HEK293 (cell line): Measurements from ENCODE around the gene ACHE.

Experiments used
- CTCF ChIA-PET: fragments of 350-600 bp; formaldehyde crosslinking; extraction: SDS; loops from one replicate; lab custom pipeline; 2021; ENCODE audit warnings: antibody characterized with exemption; lab: Yijun Ruan, JAX
- POLR2A ChIA-PET: fragments of 300-600 bp; formaldehyde crosslinking; extraction: SDS; loops from one replicate; lab custom pipeline; 2020; ENCODE audit warnings: antibody characterized with exemption, inconsistent platforms; lab: Yijun Ruan, JAX
- H3K27ac ChIP-seq: fragments of 200-500 bp; sonication (Bioruptor generic); 2 replicates; pipeline ENCODE4 v1.5.1; 2014; ENCODE audit warnings: low read depth, low read length, control low read depth, inconsistent platforms; ENCODE audit errors: extremely low read depth
- H3K36me3 ChIP-seq, 2 experiments: fragments of 200-500 bp in 1 of 2; sonication (Bioruptor generic) in 1 of 2; 1 replicate in 1 of 2; 2 replicates in 1 of 2; pipeline ENCODE4 v1.5.1; 2014 to 2017; ENCODE audit warnings: inconsistent platforms in 2 of 2, low read length in 2 of 2; ENCODE audit not compliant: control insufficient read depth in 2 of 2, insufficient read depth in 1 of 2
- H3K4me1 ChIP-seq: fragments of 200-500 bp; sonication (Bioruptor generic); 2 replicates; pipeline ENCODE4 v1.5.1; 2014; ENCODE audit warnings: mild to moderate bottlenecking, low read length, inconsistent platforms; ENCODE audit not compliant: control insufficient read depth, insufficient read depth
- H3K4me3 ChIP-seq: 2 replicates; pipeline ENCODE4 v1.5.1; 2011; ENCODE audit warnings: low read depth, mild to moderate bottlenecking, control low read depth, low read length, moderate library complexity
- H3K9me3 ChIP-seq: fragments of 200-500 bp; sonication (Bioruptor generic); 2 replicates; pipeline ENCODE4 v1.5.1; 2014; ENCODE audit warnings: low read depth, low read length, inconsistent platforms; ENCODE audit not compliant: control insufficient read depth, insufficient read depth
- GLIS1 ChIP-seq: fragments of 450-650 bp; formaldehyde crosslinking; IDR thresholded peaks from 2 replicates; pipeline ENCODE4 v1.5.1; 2016; ENCODE audit warnings: missing biosample characterization, missing genetic modification characterization
- GLIS2 ChIP-seq: fragments of 450-650 bp; formaldehyde crosslinking; IDR thresholded peaks from 2 replicates; pipeline ENCODE4 v1.5.1; 2016; ENCODE audit warnings: missing biosample characterization, missing genetic modification characterization
- HOXC10 ChIP-seq: sonication (generic); formaldehyde crosslinking; IDR thresholded peaks from 2 replicates; pipeline ENCODE4 v1.8.1; 2023; ENCODE audit warnings: mild to moderate bottlenecking, missing genetic modification reagents
- OSR2 ChIP-seq: fragments of 450-650 bp; formaldehyde crosslinking; IDR thresholded peaks from 2 replicates; pipeline ENCODE4 v1.5.1; 2016; ENCODE audit warnings: missing biosample characterization, missing genetic modification characterization
- REPIN1 ChIP-seq: fragments of 450-650 bp; formaldehyde crosslinking; IDR thresholded peaks from 2 replicates; pipeline ENCODE4 v1.5.1; 2017; ENCODE audit warnings: missing biosample characterization, missing genetic modification characterization, low read depth
- SCRT1 ChIP-seq: fragments of 450-650 bp; formaldehyde crosslinking; IDR thresholded peaks from 2 replicates; pipeline ENCODE4 v1.5.1; 2016; ENCODE audit warnings: missing biosample characterization, missing genetic modification characterization, borderline replicate concordance
- SETDB1 ChIP-seq: IDR thresholded peaks from one replicate; pipeline ENCODE4 v1.6.1; 2017; ENCODE audit warnings: mild to moderate bottlenecking, low read length, moderate library complexity, mixed read lengths; ENCODE audit not compliant: insufficient read length
- YY2 ChIP-seq: fragments of 450-650 bp; formaldehyde crosslinking; IDR thresholded peaks from 2 replicates; pipeline ENCODE4 v1.5.1; 2016; ENCODE audit warnings: missing biosample characterization, missing genetic modification characterization
- ZBTB1 ChIP-seq: fragments of 450-650 bp; formaldehyde crosslinking; IDR thresholded peaks from 2 replicates; pipeline ENCODE4 v1.5.1; 2016; ENCODE audit warnings: missing biosample characterization, missing genetic modification characterization
- ZBTB20 ChIP-seq: fragments of 450-650 bp; formaldehyde crosslinking; IDR thresholded peaks from 2 replicates; pipeline ENCODE4 v1.5.1; 2016; ENCODE audit warnings: missing biosample characterization, missing genetic modification characterization
- ZFP41 ChIP-seq: fragments of 450-650 bp; formaldehyde crosslinking; IDR thresholded peaks from 2 replicates; pipeline ENCODE4 v1.5.1; 2016; ENCODE audit warnings: missing biosample characterization, missing genetic modification characterization, borderline replicate concordance
- ZFP69B ChIP-seq: fragments of 450-650 bp; formaldehyde crosslinking; IDR thresholded peaks from 2 replicates; pipeline ENCODE4 v1.5.1; 2016; ENCODE audit warnings: missing biosample characterization, missing genetic modification characterization
- ZNF121 ChIP-seq: fragments of 450-650 bp; formaldehyde crosslinking; IDR thresholded peaks from 2 replicates; pipeline ENCODE4 v1.5.1; 2016; ENCODE audit warnings: missing biosample characterization, missing genetic modification characterization
- ZNF146 ChIP-seq: fragments of 450-650 bp; formaldehyde crosslinking; IDR thresholded peaks from 2 replicates; pipeline ENCODE4 v1.5.1; 2016; ENCODE audit warnings: missing biosample characterization, missing genetic modification characterization
- ZNF24 ChIP-seq: fragments of 450-650 bp; formaldehyde crosslinking; IDR thresholded peaks from 2 replicates; pipeline ENCODE4 v1.5.1; 2016; ENCODE audit warnings: missing biosample characterization, missing genetic modification characterization
- ZNF311 ChIP-seq: fragments of 450-650 bp; formaldehyde crosslinking; IDR thresholded peaks from 2 replicates; pipeline ENCODE4 v1.5.1; 2017; ENCODE audit warnings: missing biosample characterization, missing genetic modification characterization, borderline replicate concordance
- ZNF354C ChIP-seq: fragments of 450-650 bp; formaldehyde crosslinking; IDR thresholded peaks from 2 replicates; pipeline ENCODE4 v1.5.1; 2016; ENCODE audit warnings: missing biosample characterization, missing genetic modification characterization, low read depth, borderline replicate concordance
- ZNF433 ChIP-seq: fragments of 450-650 bp; formaldehyde crosslinking; IDR thresholded peaks from 2 replicates; pipeline ENCODE4 v1.5.1; 2016; ENCODE audit warnings: missing biosample characterization, missing genetic modification characterization, low read depth
- ZNF449 ChIP-seq: fragments of 450-650 bp; formaldehyde crosslinking; IDR thresholded peaks from 2 replicates; pipeline ENCODE4 v1.5.1; 2017; ENCODE audit warnings: missing biosample characterization, mild to moderate bottlenecking, missing genetic modification characterization, moderate library complexity
- ZNF473 ChIP-seq: fragments of 450-650 bp; formaldehyde crosslinking; IDR thresholded peaks from 2 replicates; pipeline ENCODE4 v1.5.1; 2017; ENCODE audit warnings: missing biosample characterization, missing genetic modification characterization
- ZNF555 ChIP-seq: fragments of 450-650 bp; formaldehyde crosslinking; conservative IDR thresholded peaks from 2 replicates; pipeline ENCODE4 v1.5.1; 2017; ENCODE audit warnings: missing biosample characterization, mild to moderate bottlenecking, missing genetic modification characterization, inconsistent platforms
- ZNF629 ChIP-seq: fragments of 450-650 bp; formaldehyde crosslinking; IDR thresholded peaks from 2 replicates; pipeline ENCODE4 v1.5.1; 2017; ENCODE audit warnings: missing biosample characterization, missing genetic modification characterization
- ZNF664 ChIP-seq: fragments of 450-650 bp; formaldehyde crosslinking; IDR thresholded peaks from 2 replicates; pipeline ENCODE4 v1.5.1; 2016; ENCODE audit warnings: missing biosample characterization, missing genetic modification characterization
- ZNF785 ChIP-seq: fragments of 450-650 bp; formaldehyde crosslinking; IDR thresholded peaks from 2 replicates; pipeline ENCODE4 v1.5.1; 2016; ENCODE audit warnings: missing biosample characterization, missing genetic modification characterization
- ZNF837 ChIP-seq: fragments of 450-650 bp; formaldehyde crosslinking; IDR thresholded peaks from 2 replicates; pipeline ENCODE4 v1.5.1; 2016; ENCODE audit warnings: missing biosample characterization, missing genetic modification characterization
- ZSCAN16 ChIP-seq: fragments of 450-650 bp; formaldehyde crosslinking; IDR thresholded peaks from 2 replicates; pipeline ENCODE4 v1.5.1; 2016; ENCODE audit warnings: missing biosample characterization, missing genetic modification characterization
- TF ChIP-seq, protein P1 (sequence below): fragments of 450-650 bp; formaldehyde crosslinking; IDR thresholded peaks from 2 replicates; pipeline ENCODE4 v1.5.1; 2016; ENCODE audit warnings: missing biosample characterization, missing genetic modification characterization

The ACHE gene

DNA sequence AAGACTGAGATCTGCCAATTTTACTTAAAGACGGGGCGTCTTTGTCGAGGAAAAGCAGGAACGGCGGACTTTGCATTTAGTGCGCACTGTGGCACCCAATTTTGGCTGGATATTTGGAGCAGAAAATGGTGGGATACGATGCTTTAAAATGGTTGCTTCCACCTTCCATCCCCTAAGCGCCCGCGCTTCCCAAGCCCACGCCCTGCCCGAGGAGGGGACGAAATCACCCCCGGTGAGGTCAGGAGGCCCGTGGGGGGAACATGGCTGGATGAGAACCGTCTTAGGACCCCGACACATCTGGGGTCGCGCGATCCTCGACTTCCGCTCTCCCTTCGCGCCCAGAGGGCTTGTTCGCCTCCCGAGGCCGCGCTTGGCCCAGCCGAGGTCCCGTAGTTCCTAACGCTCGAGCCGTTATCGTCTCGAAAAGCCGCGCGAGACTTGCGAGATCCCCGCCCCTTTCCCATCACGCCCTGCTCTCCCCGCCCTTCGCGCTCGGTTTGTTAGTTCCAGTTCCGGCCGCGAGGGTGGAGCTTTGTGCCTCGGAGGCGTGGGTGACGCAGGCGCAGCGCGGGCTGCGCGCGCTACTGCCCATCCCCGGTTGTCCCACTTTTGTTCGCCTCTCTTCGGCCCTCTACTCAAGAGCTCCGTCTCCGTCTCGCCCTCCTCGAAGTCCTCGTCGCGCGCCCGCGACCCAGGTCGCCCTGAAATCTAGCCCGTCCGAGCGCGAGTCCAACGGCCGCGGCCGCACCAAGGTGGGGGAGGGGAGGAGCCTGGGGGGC, 20.9 kb downstream of the ACHE start, which contains the start of gene SRRT (continued):
- TF ChIP-seq ZNF449 (peak; percentile 19; the same call in 1 of the 2 replicates), ZNF473 (tag by site-specific recombination) (no peak), ZNF433 (tag by site-specific recombination) (no peak), ZNF354C (tag by site-specific recombination) (no peak), HOXC10 (CRISPR knock-in tag) (no peak), ZNF664 (peak; percentile 75), YY2 (tag by site-specific recombination) (peak; percentile 91), ZBTB1 (tag by site-specific recombination) (no peak), ZFP41 (tag by site-specific recombination) (no peak)
- TF ChIP-seq, protein P1, sequence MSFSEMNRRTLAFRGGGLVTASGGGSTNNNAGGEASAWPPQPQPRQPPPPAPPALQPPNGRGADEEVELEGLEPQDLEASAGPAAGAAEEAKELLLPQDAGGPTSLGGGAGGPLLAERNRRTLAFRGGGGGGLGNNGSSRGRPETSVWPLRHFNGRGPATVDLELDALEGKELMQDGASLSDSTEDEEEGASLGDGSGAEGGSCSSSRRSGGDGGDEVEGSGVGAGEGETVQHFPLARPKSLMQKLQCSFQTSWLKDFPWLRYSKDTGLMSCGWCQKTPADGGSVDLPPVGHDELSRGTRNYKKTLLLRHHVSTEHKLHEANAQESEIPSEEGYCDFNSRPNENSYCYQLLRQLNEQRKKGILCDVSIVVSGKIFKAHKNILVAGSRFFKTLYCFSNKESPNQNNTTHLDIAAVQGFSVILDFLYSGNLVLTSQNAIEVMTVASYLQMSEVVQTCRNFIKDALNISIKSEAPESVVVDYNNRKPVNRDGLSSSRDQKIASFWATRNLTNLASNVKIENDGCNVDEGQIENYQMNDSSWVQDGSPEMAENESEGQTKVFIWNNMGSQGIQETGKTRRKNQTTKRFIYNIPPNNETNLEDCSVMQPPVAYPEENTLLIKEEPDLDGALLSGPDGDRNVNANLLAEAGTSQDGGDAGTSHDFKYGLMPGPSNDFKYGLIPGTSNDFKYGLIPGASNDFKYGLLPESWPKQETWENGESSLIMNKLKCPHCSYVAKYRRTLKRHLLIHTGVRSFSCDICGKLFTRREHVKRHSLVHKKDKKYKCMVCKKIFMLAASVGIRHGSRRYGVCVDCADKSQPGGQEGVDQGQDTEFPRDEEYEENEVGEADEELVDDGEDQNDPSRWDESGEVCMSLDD: peak; percentile 88

DNA sequence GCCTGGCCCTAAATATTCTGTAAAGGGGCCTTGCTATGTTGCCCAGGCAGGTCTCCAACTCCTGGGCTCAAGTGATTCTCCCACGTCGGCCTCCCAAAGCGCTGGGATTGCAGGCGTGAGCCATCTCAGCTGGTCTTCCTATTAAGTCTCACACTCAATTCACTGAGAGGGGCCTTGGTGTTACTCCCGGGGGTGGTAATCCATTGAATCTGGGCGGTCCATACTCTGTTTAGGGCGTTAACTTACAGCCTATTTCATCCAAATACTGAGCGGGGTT, 21.4 kb downstream of the ACHE start:
- ChIA-PET CTCF (no interaction called here), POLR2A (interaction anchor here (0.6 to 8.1 kb wide), 2 partner anchors 13 to 79 kb away, joined by 3 to 198 read pairs; partner anchors contain the start of gene UFSP1)
- no peaks in the 10 kb centered on the region for H3K4me1 ChIP-seq
- TF ChIP-seq SCRT1 (no peak), ZNF785 (tag by site-specific recombination) (no peak), ZBTB20 (tag by site-specific recombination) (0 out of 2 replicates have a peak, but pooled peaks have one; percentile 11), SETDB1 (no peak), ZNF837 (no peak), ZNF121 (0 out of 2 replicates have a peak, but pooled peaks have one; percentile 22), GLIS1 (tag by site-specific recombination) (peak; percentile 62), ZNF629 (tag by site-specific recombination) (no peak), ZFP69B (no peak), ZSCAN16 (tag by site-specific recombination) (no peak), OSR2 (tag by site-specific recombination) (no peak), GLIS2 (tag by site-specific recombination) (no peak), ZNF311 (tag by site-specific recombination) (no peak), ZNF24 (tag by site-specific recombination) (no peak), YY2 (tag by site-specific recombination) (no peak), REPIN1 (tag by site-specific recombination) (no peak), ZNF555 (tag by site-specific recombination) (no peak), ZNF146 (tag by site-specific recombination) (no peak)
- TF ChIP-seq, protein P1: no peak
- peaks cover 42 to 70% of the 10 kb centered on the region in 2 experiments for H3K36me3 ChIP-seq
- peak overlapping the region; percentile 78 for H3K27ac ChIP-seq
- H3K9me3 ChIP-seq: no peaks in the 10 kb centered on the region
- peak overlapping the region; percentile 68 for H3K4me3 ChIP-seq
